EL (cell line): ENCODE results near the gene DNAJC8.

ENCODE experiments used
- DNase-seq: peaks from one replicate; pipeline ENCODE4 v3.0.0-alpha.2; 2016

The DNAJC8 gene

GRCh38 chr1:28199328-28200233 is 33.2 kb downstream of the DNAJC8 start:
- no peak for DNase-seq

GRCh38 chr1:28197682-28198415 is 35.0 kb downstream of the DNAJC8 start:
- no peak for DNase-seq

DNA sequence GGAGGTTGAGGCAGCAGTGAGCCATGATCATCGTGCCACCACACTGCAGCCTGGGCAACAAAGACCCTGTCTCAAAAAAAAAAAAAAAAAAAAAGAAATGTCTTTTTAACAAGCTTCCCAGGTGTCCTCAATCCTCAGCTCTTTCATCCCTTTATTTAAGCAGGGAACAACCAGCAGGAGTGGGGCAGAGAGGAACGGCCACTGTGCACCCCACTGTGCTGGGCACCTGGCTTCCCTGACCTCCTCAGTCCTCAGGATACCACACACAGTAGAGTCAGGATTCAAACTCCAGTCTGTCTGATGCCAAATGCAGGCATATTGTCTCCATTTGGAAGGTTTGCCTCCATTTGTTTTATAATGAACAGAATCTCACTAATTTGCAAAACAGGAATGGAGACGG is 36.5 kb downstream of the DNAJC8 start:
- DNase-seq, result no peak

GRCh38 chr1:28195780-28196179 is 37.0 kb downstream of the DNAJC8 start:
- no peak for DNase-seq

- no peak for DNase-seq
Observed at GRCh38 chr1:28194326-28195035, 38.3 kb downstream of the DNAJC8 start.

DNA sequence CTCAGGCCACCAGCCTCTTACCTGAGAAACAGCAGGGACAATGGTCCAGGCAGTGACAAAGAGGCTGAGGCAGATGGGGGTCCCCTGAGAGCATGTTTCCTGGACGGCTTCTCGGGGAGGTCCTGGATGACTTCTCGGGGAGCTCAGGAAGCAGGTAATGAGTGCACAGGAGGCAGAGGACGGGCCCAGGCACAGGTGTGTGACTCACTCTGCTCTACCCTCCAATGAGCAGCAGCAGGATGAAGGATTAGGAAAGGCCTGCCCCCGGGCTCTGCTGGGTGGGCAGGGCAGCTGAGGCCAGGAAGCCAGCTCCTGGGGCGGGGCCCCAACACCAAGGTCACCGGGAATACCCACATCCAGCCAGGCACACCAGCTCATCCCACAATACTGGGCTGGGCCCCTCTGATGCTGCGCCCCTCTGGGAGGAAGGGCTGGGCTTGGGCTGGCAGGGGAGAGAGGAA is 39.1 kb downstream of the DNAJC8 start:
- no peak for DNase-seq

- no peak for DNase-seq
Observed at GRCh38 chr1:28190996-28191645, 41.7 kb downstream of the DNAJC8 start.

DNA sequence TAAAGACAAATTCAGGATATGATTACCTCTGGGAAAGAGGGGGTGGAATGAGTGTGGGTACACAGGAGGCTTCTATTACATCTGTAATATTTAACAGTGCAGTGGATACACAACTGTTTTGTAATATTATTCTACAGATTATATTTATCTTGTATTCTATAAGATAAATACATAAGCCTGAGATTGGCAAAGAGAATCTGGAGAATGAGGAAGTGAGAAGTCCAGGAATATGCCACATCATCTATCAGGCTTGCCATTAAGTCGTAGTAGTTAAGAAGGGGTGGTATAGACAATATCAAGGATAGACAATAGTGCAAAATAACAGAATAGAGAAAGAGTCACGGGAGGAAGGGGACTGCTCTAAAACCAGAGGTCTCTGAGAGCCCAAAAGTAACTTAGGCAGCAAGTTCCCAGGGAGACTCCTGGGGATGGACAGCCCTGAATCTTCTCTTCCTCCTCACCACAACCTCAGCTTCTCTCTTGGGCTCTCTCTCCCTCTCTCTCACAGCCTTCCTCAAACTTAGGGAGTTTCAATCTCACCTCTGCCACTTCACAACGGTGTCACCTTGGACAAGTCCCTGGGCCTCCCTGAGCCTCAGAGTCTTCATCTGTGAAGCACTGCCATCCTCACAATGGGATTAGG is 42.4 kb downstream of the DNAJC8 start:
- peak; percentile 29 for DNase-seq

DNA sequence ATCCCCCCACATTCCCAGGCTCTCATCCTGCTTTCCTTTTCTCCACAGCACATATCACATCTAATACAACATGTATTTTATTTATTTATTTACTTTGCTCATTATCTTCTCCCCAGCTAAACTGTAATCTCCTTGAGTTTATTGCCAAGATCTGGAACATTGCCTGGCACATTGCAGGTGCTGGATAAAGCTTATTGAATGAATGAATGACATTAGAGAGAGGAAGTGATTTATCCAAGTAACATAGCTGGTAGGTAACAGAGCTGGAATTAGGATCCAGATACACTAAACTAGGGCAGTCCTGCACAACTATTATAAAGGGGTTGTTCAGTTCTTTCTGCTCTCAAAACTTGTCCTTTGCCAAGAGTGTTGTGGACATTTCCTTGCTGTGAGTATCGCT is 47.8 kb downstream of the DNAJC8 start:
- no peak for DNase-seq

DNA sequence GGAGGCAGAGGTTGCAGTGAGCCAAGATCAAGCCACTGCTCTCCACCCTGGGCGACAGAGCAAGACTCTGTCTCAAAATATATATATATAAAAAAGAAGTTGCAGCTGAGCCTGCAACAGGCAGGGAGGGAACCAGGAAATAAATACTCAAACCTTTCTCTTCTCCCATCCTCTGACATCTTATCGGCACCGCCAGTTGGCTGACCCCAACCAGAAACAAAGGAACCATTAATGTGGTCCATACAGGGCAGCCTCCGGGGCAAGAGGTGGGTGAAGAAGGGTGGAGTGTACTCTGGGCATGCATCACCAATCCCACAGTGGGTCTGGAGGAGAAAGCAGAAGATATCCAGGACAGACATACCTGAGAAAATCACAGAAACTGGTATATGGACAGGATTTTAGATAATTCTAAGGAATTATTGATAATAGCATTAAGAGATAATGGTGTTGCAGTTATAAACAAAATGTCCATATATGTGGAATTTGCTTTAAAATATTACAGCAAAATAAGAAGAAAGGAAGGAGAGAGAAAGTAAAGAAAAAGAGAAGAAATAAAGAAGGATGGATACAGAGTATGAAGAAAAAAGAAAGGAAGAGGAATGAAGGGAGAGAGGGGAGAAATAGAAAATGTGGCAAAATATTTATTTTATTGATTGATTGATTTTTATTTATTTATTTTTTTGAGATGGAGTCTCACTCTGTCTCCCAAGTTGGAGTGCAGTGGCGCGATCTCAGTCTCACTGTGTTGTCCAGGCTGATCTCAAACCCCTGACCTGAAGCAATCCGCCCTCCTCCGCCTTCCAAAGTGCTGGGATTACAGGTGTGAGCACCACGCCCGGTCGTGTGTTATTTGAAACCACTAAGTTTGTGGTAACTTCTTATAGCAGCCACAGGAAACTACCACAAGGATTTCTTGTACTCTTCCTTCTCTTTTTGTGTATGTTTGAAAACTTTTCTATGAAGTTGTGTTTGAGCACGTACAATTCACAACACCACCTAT is 52.2 kb downstream of the DNAJC8 start:
- no peak for DNase-seq

GRCh38 chr1:28178690-28179485 is 53.9 kb downstream of the DNAJC8 start:
- no peak for DNase-seq

GRCh38 chr1:28176492-28177470 is 56.0 kb downstream of the DNAJC8 start, which contains the start of gene PTAFR:
Gene PTAFR, minus strand, starts transcription at chr1:28176690. Its CDS starts 25,669 bp downstream, at chr1:28151021.
- DNase-seq, result no peak

DNA sequence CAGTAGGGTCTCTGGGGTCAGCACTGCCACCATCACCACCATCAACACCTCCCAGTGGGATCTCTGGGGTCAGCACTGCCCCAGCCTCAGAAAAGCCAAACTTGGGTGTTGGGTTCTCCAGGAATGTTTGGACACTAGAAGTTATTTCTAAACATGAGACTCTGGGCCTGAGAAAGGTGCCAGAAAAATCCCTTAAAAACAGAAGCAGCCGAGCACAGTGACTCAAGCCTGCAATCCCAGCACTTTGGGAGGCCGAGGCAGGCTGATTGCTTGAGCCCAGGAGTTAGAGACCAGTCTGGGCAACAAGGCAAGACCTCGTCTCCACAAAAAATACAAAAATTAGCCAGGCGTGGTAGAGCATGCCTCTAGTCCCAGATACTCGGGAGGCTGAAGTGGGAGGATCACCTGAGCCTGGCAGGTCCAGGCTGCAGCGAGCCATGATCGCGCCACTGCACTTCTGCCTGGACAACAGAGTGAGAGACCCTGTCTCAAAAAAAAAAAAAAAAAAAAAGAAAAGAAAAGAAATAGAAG is 56.8 kb downstream of the DNAJC8 start:
- no peak for DNase-seq

- DNase-seq, result peak; percentile 31
Observed at GRCh38 chr1:28173980-28174297, 58.9 kb downstream of the DNAJC8 start.

- peak; percentile 50 for DNase-seq
Observed at GRCh38 chr1:28173151-28173979, 59.5 kb downstream of the DNAJC8 start.

DNA sequence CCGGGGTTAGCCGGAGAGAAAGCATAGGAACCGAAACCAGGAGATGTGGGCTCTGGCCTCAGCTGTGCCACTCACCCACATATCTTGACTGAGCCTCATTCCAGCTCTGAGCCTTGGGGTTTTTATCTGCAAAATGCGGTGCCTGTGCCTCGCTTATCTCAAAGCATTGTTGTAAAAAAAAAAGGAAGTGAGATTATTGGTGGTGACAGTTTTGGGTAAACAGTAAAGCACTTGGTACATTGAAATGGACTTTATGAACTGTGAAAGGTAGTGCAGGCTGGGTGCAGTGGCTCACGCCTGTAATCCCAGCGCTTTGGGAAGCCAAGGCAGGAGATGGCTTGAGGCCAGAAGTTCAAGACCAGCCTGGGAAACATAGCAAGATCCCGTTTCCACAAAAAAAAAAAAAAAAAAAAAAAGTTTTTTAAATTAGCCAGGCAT is 60.1 kb downstream of the DNAJC8 start:
- DNase-seq, result peak; percentile 13

- no peak for DNase-seq
Observed at GRCh38 chr1:28171246-28171645, 61.6 kb downstream of the DNAJC8 start.
